GM21381 (cell line): ENCODE measurements around the gene SYNGR3.
"Not testable (repeated sequence)": the region's sequence is repeated elsewhere in the genome, so short reads cannot be mapped to it uniquely, and the experiment has no call there.

Source experiments
- ATAC-seq: cut with Tn5 transposase; IDR thresholded peaks from one replicate; pipeline ENCODE4 v1.9.1; 2021; ENCODE audit warnings: mild to moderate bottlenecking, moderate library complexity; ENCODE audit not compliant: unreplicated experiment

SYNGR3 gene

DNA sequence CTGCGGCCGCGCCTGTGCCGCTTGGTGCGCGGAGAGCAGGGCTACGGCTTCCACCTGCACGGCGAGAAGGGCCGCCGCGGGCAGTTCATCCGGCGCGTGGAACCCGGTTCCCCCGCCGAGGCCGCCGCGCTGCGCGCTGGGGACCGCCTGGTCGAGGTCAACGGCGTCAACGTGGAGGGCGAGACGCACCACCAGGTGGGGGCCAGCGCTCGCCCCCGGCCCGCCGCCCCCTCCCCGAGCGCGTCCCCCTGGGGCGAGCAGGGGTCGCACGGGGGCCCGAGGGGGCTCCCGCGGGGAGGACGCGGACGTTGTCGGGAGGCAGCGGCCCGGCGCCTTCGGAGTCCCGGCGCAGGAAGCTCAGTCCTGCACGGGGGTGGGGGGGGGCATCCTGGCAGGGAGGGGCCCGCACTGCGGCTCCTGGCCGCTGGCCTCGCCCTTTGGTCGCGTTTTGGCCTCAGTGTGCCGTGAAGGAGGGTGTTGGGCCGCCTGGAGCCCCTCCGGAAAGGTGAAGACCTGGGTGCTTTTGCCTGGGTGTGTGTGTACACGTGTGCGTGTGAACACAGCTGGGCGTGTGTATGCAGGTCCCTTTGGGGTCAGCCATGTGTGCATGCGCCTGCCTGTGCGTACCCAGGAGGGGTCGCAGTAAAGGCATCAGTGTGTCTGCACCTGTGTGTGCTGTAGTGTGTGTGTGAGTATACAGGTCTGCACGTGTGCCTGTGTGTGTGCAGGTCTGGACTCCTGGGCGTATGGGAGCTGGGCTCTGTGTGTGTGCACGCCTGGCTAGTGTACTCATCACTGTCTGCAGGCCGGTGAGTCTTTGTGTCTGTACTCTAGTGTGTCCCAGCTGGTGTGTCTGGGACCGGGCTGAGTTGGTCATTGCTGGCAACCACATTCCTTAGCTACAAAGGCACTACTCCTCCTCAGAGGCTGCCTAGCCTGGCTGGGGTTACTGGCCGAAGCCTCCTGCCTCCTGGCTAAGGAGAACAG is 37.5 kb downstream of the SYNGR3 start:
- ATAC-seq, result no peak

DNA sequence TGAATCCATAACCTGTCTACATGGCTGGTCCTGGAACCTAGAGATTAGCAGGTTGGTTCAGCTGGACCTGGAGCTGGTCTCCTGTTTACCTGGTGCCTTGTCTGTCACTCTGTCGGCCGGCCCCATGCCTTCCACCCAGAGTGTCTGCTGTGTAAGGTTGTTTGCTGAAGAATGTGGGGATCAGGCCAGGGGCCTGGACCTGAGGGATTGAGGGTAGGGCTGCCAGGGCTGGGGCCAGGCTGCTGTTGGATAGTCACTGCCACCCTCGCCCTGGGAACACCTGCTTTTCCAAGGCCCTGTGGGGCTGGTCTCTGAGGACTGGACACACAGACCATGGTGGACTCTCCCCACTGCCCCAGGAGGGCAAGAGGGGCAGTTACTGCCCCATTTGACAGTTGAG is 38.4 kb downstream of the SYNGR3 start:
- no peak for ATAC-seq

DNA sequence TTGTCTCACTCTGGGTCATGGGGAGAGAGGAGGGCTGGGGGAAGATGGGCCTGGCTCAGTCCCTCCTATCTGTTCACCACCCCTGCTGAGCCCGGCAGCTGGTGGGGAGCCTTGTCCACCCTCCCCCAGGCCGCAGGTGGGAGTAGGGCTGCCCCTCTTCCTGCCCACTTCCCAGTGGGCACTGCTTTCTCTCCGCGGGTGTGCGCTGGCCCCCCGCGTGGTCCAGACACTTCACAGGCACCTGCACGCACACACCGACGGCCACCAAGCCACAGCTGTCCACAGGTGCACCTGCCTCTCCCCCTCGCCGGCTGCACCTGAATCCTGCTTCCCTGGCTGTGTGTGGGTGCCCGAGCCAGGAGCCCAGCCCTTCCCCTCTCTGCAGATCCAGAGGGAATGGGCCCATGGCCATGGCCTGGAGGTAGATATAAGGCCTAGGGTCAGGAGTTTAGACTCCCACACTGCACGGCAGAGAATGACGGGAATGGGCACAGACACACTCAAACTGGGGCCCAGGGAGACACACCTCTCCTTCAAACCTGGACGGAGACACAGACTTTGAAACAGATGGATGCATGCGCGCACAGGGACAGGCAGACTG is 39.0 kb downstream of the SYNGR3 start:
- no peak for ATAC-seq

DNA sequence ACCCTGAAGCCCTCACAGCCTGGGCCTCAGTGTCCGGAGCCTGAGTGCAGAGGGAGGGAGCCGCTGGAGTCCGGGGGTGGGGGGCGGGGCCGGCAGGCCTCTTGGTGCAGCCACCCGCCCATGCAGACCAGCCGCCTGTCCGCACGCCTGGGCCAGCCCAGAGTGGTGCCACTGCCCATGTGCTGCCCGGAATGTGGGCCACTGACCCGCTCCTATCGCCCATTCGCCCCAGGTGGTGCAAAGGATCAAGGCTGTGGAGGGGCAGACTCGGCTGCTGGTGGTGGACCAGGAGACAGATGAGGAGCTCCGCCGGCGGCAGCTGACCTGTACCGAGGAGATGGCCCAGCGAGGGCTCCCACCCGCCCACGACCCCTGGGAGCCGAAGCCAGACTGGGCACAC is 39.6 kb downstream of the SYNGR3 start:
- no peak for ATAC-seq

DNA sequence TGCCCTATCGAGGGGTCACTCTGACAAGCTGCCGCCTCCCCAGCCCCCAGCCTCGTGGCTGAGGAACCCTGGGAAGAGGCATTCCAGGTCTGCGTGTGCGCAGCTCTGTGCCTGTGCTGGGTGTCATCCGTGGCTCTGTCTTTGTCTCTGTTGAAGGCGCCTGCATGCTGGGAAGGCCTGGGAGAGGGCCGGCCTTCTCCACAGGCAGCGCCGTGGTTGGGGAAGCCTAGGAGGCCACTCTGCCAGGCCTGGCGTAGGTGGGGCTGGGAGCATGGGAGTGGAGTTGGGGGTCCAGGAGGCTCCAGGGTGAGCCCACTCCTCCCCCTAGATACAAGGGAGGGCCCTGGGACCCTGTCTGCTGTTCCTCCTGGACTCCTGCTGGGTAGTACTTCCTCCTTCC is 40.3 kb downstream of the SYNGR3 start:
- ATAC-seq, result no peak

DNA sequence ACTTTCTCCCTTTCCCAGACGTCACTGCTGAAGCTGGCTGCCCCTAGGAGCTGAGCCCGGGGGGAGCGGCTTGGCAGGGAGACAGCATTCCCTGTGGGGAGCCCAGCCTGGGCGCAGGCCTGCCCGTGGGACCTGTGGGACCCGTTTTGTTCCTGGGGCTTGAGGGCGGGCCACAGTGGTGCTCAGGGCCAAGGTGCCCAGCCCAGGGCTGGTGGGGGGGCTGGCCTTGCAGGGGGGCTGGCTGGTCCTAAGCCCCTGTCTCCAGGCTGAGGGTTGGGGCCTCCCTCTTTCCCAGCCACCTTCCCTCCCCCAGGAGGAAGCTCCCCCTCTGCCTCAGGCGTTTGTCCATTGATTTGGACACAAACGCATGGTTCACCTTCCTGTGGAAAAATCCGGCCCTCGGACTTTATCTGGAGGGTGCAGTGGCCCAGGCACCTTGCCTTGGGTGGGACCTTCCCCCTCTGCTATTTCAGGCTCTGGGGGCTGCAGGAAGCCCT is 41.4 kb downstream of the SYNGR3 start:
- ATAC-seq, result no peak

DNA sequence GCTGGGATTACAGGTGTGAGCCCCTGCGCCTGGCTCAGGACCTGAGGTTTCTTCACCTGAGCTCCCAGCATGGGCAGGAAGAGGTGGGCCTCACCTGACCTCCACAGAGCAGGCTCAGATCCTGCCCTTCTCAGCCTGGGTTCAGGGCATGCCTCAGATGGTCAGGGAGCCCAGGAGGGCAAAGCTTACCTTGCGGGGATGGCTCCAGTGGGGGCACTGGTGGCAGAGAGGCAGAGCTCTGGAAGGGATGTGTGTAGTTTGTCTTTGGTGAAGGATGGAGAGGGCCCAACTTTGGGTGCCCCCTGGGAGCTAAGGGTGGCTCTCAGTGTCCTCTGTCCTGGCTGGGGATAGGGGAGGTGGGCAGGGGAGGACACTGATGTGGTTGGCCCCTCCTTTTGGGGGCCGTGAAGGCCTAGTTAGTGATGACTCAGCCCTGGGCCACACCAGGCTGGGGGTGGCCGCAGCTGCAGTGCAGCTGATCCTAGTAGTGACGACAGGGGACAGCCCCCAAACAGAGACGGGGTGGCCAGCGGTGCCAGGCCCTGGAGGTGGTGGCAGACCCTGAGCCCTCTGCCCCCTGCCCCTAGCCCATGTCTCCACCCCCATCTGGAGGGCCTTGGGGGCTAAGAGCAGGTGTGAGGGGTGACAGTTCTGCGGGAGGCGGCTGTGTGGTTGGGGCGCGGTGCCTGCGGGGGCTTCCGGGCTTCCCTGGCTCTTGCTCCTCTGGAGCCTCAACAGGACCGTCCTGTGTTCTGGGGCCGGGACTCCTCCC is 42.7 kb downstream of the SYNGR3 start:
- ATAC-seq, result no peak

DNA sequence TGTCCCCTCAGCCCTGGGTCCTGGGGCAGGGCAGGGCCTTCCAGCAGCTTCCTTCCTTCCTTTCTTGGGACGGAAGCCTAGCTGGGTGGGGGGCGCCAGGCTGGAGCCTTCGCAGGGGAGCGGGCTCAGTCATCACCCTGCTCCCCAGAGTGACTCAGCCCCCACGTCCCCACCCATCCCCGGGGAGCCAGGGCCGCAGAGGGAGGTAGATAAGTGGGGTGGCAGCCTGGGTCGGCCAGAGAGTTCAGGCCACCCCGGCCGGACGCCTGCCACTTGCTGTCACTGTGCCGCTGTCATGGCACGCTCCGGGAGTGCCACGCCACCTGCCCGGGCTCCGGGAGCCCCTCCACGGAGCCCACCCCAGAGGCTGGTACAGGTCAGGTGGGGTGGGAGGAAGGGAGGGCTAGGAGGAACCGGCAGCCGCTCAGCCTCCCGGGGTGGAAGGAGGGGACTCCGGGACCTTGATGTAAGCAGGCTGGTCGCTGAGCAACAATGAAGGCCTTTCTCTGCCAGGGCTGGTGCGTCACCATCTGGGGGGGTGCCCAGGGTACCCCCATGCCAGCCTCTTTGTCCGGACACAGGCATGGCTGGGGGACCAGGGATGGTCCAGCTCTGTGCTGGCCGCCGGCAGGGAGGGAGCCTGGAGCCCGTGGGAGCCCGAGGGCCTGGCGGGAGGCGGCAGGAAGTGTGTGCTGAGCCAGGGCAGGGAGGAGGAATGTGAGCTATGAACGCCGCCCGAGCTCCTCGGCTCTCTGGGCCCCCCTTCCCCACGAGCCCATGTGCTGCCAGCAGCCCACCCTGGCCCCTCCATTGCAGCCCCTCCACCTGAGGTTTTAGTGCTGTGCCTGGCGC is 43.5 kb downstream of the SYNGR3 start:
- no peak for ATAC-seq

DNA sequence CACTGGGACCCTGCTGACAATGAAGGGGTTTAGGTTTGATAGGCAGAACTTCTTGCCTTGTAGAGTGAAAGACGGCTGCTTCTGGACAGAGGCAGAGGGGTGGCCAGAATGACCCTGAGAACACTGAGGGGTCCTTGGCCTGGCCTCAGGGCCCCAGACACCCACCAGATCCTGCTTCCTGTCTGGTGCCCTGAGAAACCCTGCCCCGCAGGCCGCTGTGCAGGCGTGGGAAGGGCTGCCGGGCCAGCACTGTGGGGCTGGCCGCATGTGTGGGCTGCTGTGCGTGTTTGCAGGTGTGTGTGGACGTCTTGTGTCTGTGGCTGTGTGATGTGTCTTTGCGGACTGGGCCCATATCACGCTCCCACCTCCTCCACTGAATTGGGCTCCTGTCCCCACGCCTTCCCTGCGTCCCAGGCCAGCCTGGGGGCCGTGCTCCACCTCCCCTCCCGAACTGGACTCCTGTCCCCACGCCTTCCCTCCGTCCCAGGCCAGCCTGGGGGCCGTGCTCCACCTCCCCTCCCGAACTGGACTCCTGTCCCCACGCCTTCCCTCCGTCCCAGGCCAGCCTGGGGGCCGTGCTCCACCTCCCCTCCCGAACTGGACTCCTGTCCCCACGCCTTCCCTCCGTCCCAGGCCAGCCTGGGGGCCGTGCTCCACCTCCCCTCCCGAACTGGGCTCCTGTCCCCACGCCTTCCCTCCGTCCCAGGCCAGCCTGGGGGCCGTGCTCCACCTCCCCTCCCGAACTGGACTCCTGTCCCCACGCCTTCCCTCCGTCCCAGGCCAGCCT is 44.3 kb downstream of the SYNGR3 start:
- not testable (repeated sequence) for ATAC-seq

DNA sequence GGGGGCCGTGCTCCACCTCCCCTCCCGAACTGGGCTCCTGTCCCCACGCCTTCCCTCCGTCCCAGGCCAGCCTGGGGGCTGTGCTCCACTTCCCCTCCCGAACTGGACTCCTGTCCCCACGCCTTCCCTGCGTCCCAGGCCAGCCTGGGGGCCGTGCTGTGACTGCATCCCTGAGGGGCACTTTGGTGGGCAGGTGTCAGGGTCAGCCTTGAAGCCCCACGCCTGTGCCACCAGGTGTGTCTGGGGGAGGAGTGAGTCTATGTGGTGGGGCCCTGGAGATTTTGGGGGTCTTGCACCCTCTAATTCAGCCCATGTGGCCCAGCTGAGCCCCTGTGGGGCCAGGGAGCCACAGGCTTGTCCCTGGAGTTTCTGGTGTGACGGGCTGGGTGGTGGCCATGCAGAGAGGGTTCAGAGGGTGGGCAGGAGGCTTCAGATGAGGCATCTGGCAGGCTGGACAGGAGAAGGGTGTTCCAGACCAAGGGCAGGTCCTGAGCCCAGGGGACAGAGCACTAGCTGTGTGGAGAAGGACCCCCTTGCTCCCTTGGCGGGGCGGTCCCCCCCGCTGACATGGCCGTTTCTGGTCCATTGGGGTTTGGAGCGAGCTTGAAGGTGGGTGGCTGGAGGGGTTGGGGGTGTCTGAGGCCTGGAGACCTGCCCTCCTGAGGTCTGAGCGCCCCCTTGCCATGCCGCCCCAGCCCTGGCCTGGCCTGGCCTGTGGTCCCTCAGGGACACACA is 45.1 kb downstream of the SYNGR3 start:
- no peak for ATAC-seq

DNA sequence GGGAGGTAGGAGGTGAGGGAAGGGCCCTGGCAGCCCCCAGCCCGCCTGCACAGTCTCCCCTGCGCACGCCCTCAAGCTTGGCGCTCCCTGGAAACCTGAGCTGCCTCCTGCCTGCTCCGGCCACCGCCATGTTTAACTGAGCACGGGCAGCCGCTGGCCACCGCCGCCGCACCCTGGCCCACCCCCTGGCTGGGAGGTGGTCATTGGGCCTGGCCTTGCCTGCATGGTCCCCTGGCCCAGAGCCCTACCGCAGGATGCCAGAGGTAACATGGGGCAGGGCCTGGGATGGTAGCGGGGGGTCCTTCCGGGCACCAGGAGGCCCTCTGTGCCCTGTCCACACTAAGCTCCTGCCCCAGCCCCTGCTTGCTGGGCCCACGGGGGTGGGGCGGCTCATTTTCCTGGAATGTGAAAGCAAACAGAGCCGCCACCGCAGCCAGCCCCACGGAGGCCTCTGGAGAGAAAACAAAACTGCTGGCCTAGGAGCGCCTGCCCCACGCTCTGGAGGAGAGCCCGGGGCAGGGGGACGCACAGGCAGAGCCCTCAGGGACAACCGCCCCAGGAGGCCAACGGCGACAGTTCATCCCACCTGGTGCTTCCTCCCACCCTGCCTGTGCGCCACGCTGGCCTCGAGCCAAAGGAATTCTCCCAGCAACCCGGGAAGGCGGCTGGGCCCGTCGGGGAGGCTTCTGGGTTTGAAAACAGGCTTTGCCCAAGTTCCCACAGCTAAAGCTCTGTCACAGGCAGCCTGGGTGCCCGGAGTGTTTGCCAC is 45.8 kb downstream of the SYNGR3 start:
- no peak for ATAC-seq

DNA sequence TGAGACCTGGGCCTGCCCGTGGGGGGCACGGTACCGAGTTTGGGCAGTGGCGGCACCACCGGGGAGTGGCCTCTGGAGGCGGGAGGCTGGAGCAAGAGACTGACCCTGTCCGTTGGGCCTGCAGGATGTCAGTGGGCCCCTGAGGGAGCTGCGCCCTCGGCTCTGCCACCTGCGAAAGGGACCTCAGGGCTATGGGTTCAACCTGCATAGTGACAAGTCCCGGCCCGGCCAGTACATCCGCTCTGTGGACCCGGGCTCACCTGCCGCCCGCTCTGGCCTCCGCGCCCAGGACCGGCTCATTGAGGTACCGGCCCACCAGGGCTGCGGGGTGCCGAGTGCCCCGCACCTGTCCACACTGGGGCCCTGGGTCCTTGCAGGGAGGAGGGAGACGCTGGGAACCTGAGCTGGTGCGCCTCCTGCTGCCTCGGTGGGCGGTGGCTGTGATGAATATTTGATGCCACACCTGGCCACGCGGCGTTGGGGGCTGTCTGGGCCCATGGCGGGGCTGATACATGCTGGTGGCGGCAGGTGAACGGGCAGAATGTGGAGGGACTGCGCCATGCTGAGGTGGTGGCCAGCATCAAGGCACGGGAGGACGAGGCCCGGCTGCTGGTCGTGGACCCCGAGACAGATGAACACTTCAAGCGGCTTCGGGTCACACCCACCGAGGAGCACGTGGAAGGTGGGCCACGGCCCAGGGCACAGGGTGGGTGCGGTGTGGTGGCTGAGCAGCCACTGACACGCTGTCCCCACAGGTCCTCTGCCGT is 46.6 kb downstream of the SYNGR3 start:
- no peak for ATAC-seq

DNA sequence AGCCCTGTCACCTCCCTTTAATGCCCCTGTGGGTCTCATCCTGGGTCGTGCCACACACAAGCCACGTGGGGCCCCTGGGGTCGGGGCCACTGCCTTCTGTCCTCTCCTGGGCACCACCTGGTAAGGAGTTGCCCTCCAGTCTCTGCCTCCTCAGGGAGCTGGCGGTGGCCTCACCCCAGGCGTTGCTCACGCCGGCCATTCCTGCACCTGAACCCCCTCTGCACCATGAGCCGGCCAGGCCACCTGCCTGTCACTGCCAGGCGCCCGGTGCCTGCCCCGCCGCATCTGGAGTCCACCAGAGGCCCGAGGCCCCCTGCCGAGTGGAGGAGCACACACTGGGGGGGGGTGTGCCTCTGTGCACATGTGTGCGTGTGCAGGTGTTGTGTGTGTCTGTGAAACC is 47.3 kb downstream of the SYNGR3 start:
- no peak for ATAC-seq

DNA sequence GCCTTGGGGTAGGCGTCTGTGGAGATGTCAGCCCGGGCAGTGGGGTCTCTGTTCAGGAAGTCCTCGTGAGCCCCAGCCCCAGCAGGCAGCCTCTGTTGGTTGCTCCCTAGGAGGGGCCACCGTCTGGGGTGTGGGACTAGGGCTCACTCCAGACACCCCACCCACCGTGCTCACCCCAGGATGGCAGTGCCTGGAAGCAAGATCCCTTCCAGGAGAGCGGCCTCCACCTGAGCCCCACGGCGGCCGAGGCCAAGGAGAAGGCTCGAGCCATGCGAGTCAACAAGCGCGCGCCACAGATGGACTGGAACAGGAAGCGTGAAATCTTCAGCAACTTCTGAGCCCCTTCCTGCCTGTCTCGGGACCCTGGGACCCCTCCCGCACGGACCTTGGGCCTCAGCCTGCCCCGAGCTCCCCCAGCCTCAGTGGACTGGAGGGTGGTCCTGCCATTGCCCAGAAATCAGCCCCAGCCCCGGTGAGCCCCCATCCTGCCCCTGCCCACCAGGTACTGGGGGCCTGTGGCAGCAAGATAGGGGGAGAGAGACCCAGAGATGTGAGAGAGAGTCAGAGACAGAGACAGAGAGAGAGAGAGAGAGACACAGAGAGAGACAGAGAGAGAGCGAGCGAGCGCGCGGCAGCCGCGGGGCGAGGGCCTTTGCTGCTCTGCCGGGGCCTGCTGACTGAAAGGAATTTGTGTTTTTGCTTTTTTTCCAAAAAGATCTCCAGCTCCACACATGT is 48.0 kb downstream of the SYNGR3 start:
- no peak for ATAC-seq

DNA sequence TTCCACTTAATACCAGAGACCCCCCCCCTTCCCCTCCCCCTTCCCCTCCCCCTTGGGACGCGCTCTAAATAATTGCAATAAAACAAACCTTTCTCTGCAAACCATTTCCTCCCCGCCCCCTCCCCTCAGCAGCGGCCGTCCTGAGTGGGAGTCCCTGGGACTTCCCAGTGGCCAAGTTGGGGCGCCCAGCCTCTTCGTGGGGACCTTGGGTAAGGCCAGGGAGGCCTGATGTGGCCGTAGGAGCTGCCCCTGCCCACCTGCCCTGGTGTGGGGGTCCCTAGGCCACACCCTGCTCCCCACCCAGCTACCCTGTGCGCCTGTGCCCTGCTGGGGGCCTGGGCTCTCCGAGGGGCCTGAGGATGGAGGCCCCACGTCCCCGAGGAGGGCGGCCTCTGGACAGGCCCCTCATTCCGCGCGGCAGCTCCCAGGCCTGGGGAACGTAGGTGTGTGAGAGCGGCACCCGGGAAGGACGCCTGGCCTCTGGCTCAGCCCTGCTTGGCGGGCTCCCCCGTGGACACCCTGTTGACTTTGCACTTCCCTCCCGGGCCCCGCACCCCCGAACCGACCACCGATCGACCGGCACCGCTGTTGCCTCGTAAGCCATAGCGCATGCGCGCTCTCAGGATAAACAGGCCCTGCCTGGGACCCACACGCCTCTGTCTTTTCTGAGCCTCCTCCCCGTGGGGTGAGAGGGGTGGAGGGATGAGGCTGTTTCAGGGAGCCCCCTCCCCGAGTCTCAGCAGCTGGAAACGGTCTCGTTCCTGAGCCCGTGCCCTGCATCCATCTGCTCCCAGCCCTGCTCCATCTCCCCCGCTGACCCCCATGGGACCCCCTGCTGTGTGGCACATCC is 48.8 kb downstream of the SYNGR3 start:
- no peak for ATAC-seq
